H54 (cell line): ENCODE measurements around the gene HDAC7.

ENCODE experiments used
- DNase-seq: peaks from one replicate; pipeline ENCODE4 v3.0.0; 2011; ENCODE audit warnings: low spot score, mixed read lengths; ENCODE audit not compliant: insufficient read length
- FAIRE-seq: peaks from 3 replicates; lab custom pipeline; 2011; peaks lifted over from hg19 to GRCh38; lab: Jason Lieb, UNC
- POLR2A ChIP-seq: IDR thresholded peaks from 2 replicates; pipeline ENCODE4 v1.6.1; 2011; ENCODE audit warnings: low read depth, mild to moderate bottlenecking, low read length

The HDAC7 gene

GRCh38 chr12:47776471-47777143 is 43.1 kb downstream of the HDAC7 start:
- DNase-seq (no peak), FAIRE-seq (no peak)
- TF ChIP-seq POLR2A = no peak

- FAIRE-seq (no peak), DNase-seq (no peak)
These were observed 44.4 kb downstream of the HDAC7 start for GRCh38 chr12:47775100-47775911.

GRCh38 chr12:47774663-47775062 is 45.0 kb downstream of the HDAC7 start:
- FAIRE-seq = no peak
- no peak for TF ChIP-seq POLR2A

More at GRCh38 chr12:47775100-47775911, 44.4 kb downstream of the HDAC7 start:
- TF ChIP-seq POLR2A = no peak

GRCh38 chr12:47773858-47774580 is 45.7 kb downstream of the HDAC7 start:
- DNase-seq = no peak
- FAIRE-seq = no peak
- no peak for TF ChIP-seq POLR2A

More at GRCh38 chr12:47774663-47775062, 45.0 kb downstream of the HDAC7 start:
- no peak for DNase-seq

GRCh38 chr12:47773062-47773857 is 46.4 kb downstream of the HDAC7 start, which contains the start of gene SLC48A1:
SLC48A1 (plus strand) TSS chr12:47773238; CDS start chr12:47773305, 67 bp downstream.
- TF ChIP-seq POLR2A = peak; percentile 19; the same call in 1 of the 2 replicates
- no peak for FAIRE-seq
- peak; percentile 84 for DNase-seq

GRCh38 chr12:47772738-47773061 is 47.0 kb downstream of the HDAC7 start:
- no peak for TF ChIP-seq POLR2A
- no peak for DNase-seq
- no peak for FAIRE-seq

GRCh38 chr12:47772094-47772660 is 47.5 kb downstream of the HDAC7 start:
- DNase-seq (no peak), FAIRE-seq (no peak)
- no peak for TF ChIP-seq POLR2A

- TF ChIP-seq POLR2A = no peak
- FAIRE-seq = no peak
- DNase-seq = no peak
These were observed 48.4 kb downstream of the HDAC7 start for GRCh38 chr12:47771304-47771703.

GRCh38 chr12:47770086-47770726 is 49.5 kb downstream of the HDAC7 start:
- FAIRE-seq (no peak), DNase-seq (no peak)
- no peak for TF ChIP-seq POLR2A

GRCh38 chr12:47769234-47770085 is 50.2 kb downstream of the HDAC7 start:
- DNase-seq (no peak), FAIRE-seq (no peak)
- TF ChIP-seq POLR2A = no peak

GRCh38 chr12:47768323-47768811 is 51.3 kb downstream of the HDAC7 start:
- FAIRE-seq = peak; percentile 48
- TF ChIP-seq POLR2A = no peak
- no peak for DNase-seq

GRCh38 chr12:47767216-47767724 is 52.4 kb downstream of the HDAC7 start:
- no peak for FAIRE-seq
- no peak for TF ChIP-seq POLR2A

More at GRCh38 chr12:47767216-47767724, 52.4 kb downstream of the HDAC7 start:
- DNase-seq = no peak
